GM21786 (cell line): Measurements from ENCODE around the gene MMAB.
"Not testable (repeated sequence)": the region's sequence is repeated elsewhere in the genome, so short reads cannot be mapped to it uniquely, and the experiment has no call there.

Experiments
- ATAC-seq: cut with Tn5 transposase; IDR thresholded peaks from one replicate; pipeline ENCODE4 v1.9.1; 2021; ENCODE audit not compliant: unreplicated experiment

Gene MMAB

GRCh38 chr12:109604132-109604585 is 30.9 kb upstream of the MMAB start:
- ATAC-seq = no peak

- not testable (repeated sequence) for ATAC-seq
These were observed 28.8 kb upstream of the MMAB start for GRCh38 chr12:109602132-109602531.

GRCh38 chr12:109601557-109601956 is 28.3 kb upstream of the MMAB start:
- no peak for ATAC-seq

- no peak for ATAC-seq
These were observed 27.7 kb upstream of the MMAB start for GRCh38 chr12:109600995-109601394.

- ATAC-seq = no peak
These were observed 27.2 kb upstream of the MMAB start for GRCh38 chr12:109600481-109600880.

- ATAC-seq = no peak
These were observed 25.8 kb upstream of the MMAB start for GRCh38 chr12:109599087-109599486.

GRCh38 chr12:109598428-109598854 is 25.1 kb upstream of the MMAB start:
- ATAC-seq = no peak

GRCh38 chr12:109597795-109598427 is 24.6 kb upstream of the MMAB start:
- no peak for ATAC-seq

- no peak for ATAC-seq
These were observed 24.1 kb upstream of the MMAB start for GRCh38 chr12:109597414-109597794.

GRCh38 chr12:109596418-109597244 is 23.3 kb upstream of the MMAB start:
- ATAC-seq = no peak

- ATAC-seq = no peak
These were observed 22.1 kb upstream of the MMAB start for GRCh38 chr12:109595321-109595902.

- no peak for ATAC-seq
These were observed 21.4 kb upstream of the MMAB start for GRCh38 chr12:109594556-109595317.

GRCh38 chr12:109592905-109593272 is 19.6 kb upstream of the MMAB start:
- ATAC-seq = no peak

- ATAC-seq = no peak
These were observed 19.0 kb upstream of the MMAB start for GRCh38 chr12:109592195-109592904.

GRCh38 chr12:109591041-109591440 is 17.7 kb upstream of the MMAB start:
- no peak for ATAC-seq

GRCh38 chr12:109590566-109590965 is 17.3 kb upstream of the MMAB start:
- no peak for ATAC-seq

GRCh38 chr12:109589691-109590245 is 16.5 kb upstream of the MMAB start:
- ATAC-seq = no peak

- no peak for ATAC-seq
These were observed 15.9 kb upstream of the MMAB start for GRCh38 chr12:109589240-109589590.

GRCh38 chr12:109588461-109589239 is 15.3 kb upstream of the MMAB start:
- ATAC-seq = no peak

GRCh38 chr12:109587921-109588320 is 14.6 kb upstream of the MMAB start:
- ATAC-seq = no peak
